Activated T-helper 1 cell treated with anti-CD3 and anti-CD28 coated beads, Interleukin-12 subunit alpha, Interleukin-12 subunit beta, Interleukin-2, Interleukin-4 antibody, amounts not matched to agents 30 ng/mL and 10 ng/mL and 1 ng/mL, durations not matched to agents 14 hours and 24 hours and 36 hours (primary cell): ENCODE measurements around the gene ABL1. TPM values are rescaled to one million over a fixed set of nuclear protein-coding genes. Genes with fewer than 3 reads are reported as not detected.

Experiments
- DNase-seq: peaks from one replicate; pipeline ENCODE4 v3.0.0; 2021; ENCODE audit warnings: low spot score
- H3K27ac Mint-ChIP-seq: one replicate; pipeline ENCODE4 v1.8.0; 2021; ENCODE audit warnings: mild to moderate bottlenecking, mixed read lengths
- H3K27me3 Mint-ChIP-seq: one replicate; pipeline ENCODE4 v1.8.0; 2022; ENCODE audit warnings: mild to moderate bottlenecking, moderate library complexity, mixed read lengths; ENCODE audit not compliant: insufficient read depth
- H3K36me3 Mint-ChIP-seq: one replicate; pipeline ENCODE4 v1.8.0; 2021; ENCODE audit warnings: low read depth, mixed read lengths
- H3K4me1 Mint-ChIP-seq: one replicate; pipeline ENCODE4 v1.8.0; 2021; ENCODE audit warnings: low read depth, mixed read lengths
- H3K4me3 Mint-ChIP-seq: one replicate; pipeline ENCODE4 v1.8.0; 2021; ENCODE audit warnings: mild to moderate bottlenecking, moderate library complexity, mixed read lengths
- H3K9me3 Mint-ChIP-seq: one replicate; pipeline ENCODE4 v1.8.0; 2021; ENCODE audit warnings: mixed read lengths
- intact Hi-C: fragments of 100-400 bp; cut with micrococcal nuclease; formaldehyde crosslinking; loops from one replicate; pipeline ENCODE4 v1.15.1; 2024
- total RNA-seq: library from RNA; stranded (reverse); gene quantifications from 2 replicates; pipeline ENCODE4 v1.2.3, GENCODE V29; 2022

Gene ABL1
- total RNA-seq, 1 donor from 2014 or later, result 34.2 TPM

DNA sequence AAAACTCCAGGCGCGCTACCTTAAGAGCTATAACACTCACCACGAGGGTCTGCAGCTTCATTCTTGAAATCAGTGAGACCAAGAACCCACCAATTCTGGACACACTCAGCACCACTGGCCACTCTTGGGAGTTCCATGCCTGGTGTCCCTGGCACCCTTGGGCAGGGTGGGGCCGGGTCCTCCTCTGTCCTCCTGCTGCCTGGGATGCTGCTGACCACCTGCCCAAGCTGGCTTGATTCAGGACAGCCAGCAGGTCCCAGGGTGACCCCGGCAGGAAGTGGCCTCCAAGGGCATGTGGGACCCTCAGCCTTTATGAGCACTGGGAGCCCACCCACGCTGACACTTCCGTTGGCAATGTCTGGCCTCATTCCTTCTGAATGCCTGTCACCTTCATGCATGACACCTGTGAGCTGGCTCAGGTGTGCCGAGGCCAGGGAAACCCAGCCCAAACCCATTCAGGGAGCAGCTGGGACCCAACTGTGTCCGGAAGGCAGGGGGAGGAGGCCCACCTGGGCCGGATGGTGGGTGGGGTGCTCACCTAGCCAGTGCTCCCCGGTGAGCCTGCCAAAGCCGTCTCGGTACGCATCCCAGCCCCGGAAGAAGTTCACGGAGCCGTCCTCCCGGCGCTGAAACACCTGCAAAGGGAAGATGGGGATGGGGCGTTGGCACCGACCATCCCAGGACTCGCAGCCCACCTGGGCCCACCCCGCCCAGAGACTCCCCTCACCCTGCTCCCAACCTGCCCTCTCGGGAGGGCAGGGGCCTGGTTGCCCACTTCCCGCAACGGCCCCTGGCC, 76.4 kb downstream of the ABL1 start:
- Mint-ChIP-seq H3K27ac (no peak overlapping the region), H3K4me1 (no peaks in the 10 kb centered on the region), H3K4me3 (no peak overlapping the region), H3K9me3 (no peaks in the 10 kb centered on the region), H3K27me3 (peaks cover 3% of the 10 kb centered on the region), H3K36me3 (no peaks in the 10 kb centered on the region)
- no peak for DNase-seq
- intact Hi-C loops, result no loop called here

GRCh38 chr9:130912932-130913598, 78.0 kb downstream of the ABL1 start:
- Mint-ChIP-seq H3K4me3 (no peak overlapping the region), H3K4me1 (no peaks in the 10 kb centered on the region), H3K9me3 (no peaks in the 10 kb centered on the region), H3K27ac (no peak overlapping the region), H3K27me3 (peaks cover under 1% of the 10 kb centered on the region), H3K36me3 (no peaks in the 10 kb centered on the region)
- intact Hi-C loops, result no loop called here
- no peak for DNase-seq

GRCh38 chr9:130913599-130914416, 78.8 kb downstream of the ABL1 start:
- Mint-ChIP-seq H3K27me3 (no peaks in the 10 kb centered on the region), H3K9me3 (no peaks in the 10 kb centered on the region), H3K4me1 (no peaks in the 10 kb centered on the region), H3K4me3 (no peak overlapping the region), H3K36me3 (no peaks in the 10 kb centered on the region), H3K27ac (no peak overlapping the region)
- no peak for DNase-seq
- intact Hi-C loops, result no loop called here

GRCh38 chr9:130914417-130915095, 79.5 kb downstream of the ABL1 start:
- Mint-ChIP-seq H3K4me3 (no peak overlapping the region), H3K27me3 (no peaks in the 10 kb centered on the region), H3K36me3 (no peaks in the 10 kb centered on the region), H3K27ac (no peak overlapping the region), H3K4me1 (no peaks in the 10 kb centered on the region), H3K9me3 (no peaks in the 10 kb centered on the region)
- no peak for DNase-seq
- intact Hi-C loops, result no loop called here

DNA sequence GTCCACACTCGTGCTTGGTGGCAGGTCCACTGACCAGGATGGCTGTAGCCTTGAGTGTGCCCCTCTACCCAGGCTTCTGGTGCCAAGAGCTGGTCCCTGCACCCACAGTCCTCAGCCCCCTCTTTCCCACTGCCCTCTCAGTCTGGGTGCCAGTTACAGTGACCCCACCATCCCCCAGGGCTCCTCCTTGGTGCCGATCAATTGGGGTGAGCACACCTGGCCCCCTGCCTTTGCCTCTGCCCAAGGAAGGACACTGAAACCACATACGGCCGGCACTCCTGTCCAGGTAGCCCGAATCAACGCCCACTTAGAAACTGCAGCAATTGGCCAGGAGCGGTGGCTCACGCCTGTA, 80.0 kb downstream of the ABL1 start:
- DNase-seq, result no peak
- Mint-ChIP-seq H3K9me3 (no peaks in the 10 kb centered on the region), H3K27ac (no peak overlapping the region), H3K27me3 (no peaks in the 10 kb centered on the region), H3K4me3 (no peak overlapping the region), H3K4me1 (no peaks in the 10 kb centered on the region), H3K36me3 (no peaks in the 10 kb centered on the region)
- intact Hi-C loops, result no loop called here

DNA sequence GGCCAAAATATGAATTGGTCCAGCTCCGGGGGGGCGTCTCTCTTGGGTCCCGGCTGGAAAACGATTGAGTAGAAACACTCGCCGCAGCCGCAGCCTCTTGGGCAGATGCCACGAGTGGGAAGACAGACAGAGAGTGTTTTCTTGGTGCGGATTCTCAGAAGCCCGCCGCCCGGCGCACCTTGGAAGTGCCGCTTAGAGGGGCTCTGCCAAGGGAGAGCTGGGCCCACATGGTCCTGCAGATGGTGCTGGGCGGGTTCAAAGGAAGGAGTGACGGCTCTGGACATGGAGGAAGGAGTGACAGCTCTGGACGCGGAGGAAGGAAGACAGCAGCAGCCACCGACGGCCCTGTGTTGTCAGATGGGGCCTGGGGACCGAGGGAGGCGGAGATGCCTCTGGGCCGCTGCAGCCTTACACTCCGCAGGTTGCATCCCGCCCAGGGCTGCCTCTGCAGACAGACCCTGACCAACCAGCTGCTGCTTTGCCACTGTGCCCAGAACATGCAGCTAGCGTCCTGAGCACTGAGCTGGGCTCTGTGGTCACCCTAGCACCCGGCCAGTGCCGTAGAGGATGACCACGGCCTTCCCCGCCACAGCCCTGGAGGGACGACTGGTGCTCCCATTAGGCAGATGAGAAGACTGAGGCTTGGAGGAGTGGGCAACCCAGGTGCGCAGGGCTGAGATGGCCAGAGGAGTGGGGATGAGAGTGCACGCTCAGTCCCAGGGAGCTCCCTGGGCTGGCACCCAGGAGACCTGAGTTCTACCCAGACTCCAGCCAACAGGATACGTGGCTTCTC, 82.3 kb downstream of the ABL1 start:
- H3K9me3 Mint-ChIP-seq, result no peaks in the 10 kb centered on the region
- no peaks in the 10 kb centered on the region for H3K4me1 Mint-ChIP-seq
- DNase-seq, result no peak
- intact Hi-C loops, result no loop called here
- H3K4me3 Mint-ChIP-seq, result no peak overlapping the region
- no peaks in the 10 kb centered on the region for H3K27me3 Mint-ChIP-seq
- no peak overlapping the region for H3K27ac Mint-ChIP-seq
- H3K36me3 Mint-ChIP-seq, result no peaks in the 10 kb centered on the region

GRCh38 chr9:130918101-130918825, 83.2 kb downstream of the ABL1 start:
- DNase-seq, result no peak
- Mint-ChIP-seq H3K36me3 (no peaks in the 10 kb centered on the region), H3K27me3 (no peaks in the 10 kb centered on the region), H3K4me3 (no peak overlapping the region), H3K27ac (no peak overlapping the region), H3K4me1 (no peaks in the 10 kb centered on the region), H3K9me3 (no peaks in the 10 kb centered on the region)
- intact Hi-C loops, result no loop called here

- intact Hi-C loops, result no loop called here
- H3K36me3 Mint-ChIP-seq, result no peaks in the 10 kb centered on the region
- no peak overlapping the region for H3K4me3 Mint-ChIP-seq
- H3K4me1 Mint-ChIP-seq, result no peaks in the 10 kb centered on the region
- no peaks in the 10 kb centered on the region for H3K9me3 Mint-ChIP-seq
- no peak overlapping the region for H3K27ac Mint-ChIP-seq
- no peak for DNase-seq
- H3K27me3 Mint-ChIP-seq, result no peaks in the 10 kb centered on the region
Measured at GRCh38 chr9:130918826-130919558, 83.9 kb downstream of the ABL1 start.

DNA sequence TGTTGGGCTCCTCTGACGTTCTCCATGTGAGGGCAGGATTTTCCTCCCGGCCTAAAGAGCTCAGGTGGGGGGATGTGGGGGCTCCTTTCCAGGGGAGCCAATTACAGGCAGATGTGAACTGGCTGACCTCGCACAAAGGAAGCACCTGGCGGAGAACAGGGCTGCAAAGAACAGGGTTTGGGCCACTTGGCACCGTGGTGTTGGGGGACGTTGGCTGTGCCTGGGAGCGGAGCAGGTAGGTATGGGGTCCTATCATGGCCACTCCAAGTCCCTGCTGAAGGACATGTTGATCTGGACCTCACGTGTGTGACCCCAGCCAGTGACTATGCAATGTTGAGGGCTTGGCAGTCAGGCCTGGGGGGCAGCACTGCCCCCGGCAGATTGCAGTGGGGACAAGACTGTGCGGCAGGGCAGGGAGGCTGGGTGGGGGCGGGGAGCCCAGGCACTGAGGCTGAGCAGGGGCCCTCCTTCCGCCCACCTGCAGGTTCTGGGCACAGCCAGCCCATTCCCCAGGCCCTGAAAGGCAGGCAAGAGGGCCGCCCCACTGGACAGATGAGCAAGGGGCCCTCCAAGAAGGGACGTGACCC, 84.6 kb downstream of the ABL1 start:
- Mint-ChIP-seq H3K27me3 (no peaks in the 10 kb centered on the region), H3K9me3 (no peaks in the 10 kb centered on the region), H3K36me3 (no peaks in the 10 kb centered on the region), H3K4me1 (no peaks in the 10 kb centered on the region), H3K4me3 (no peak overlapping the region), H3K27ac (no peak overlapping the region)
- intact Hi-C loops, result no loop called here
- no peak for DNase-seq

- no peak overlapping the region for H3K4me3 Mint-ChIP-seq
- no peaks in the 10 kb centered on the region for H3K4me1 Mint-ChIP-seq
- DNase-seq, result no peak
Measured at GRCh38 chr9:130920233-130920632, 85.2 kb downstream of the ABL1 start.

GRCh38 chr9:130920762-130921299, 85.8 kb downstream of the ABL1 start:
- Mint-ChIP-seq H3K36me3 (no peaks in the 10 kb centered on the region), H3K9me3 (no peaks in the 10 kb centered on the region), H3K4me1 (no peaks in the 10 kb centered on the region), H3K4me3 (no peak overlapping the region), H3K27ac (no peak overlapping the region), H3K27me3 (peaks cover 1% of the 10 kb centered on the region)
- intact Hi-C loops, result no loop called here
- no peak for DNase-seq

More at GRCh38 chr9:130920233-130920632, 85.2 kb downstream of the ABL1 start:
- no peak overlapping the region for H3K27ac Mint-ChIP-seq
- intact Hi-C loops, result no loop called here
- H3K27me3 Mint-ChIP-seq, result no peaks in the 10 kb centered on the region
- no peaks in the 10 kb centered on the region for H3K36me3 Mint-ChIP-seq
- H3K9me3 Mint-ChIP-seq, result no peaks in the 10 kb centered on the region
